ENCODE measurements around the gene HMCN1.

The HMCN1 gene

GRCh38 chr1:185721553-185721952 is 12.6 kb upstream of the HMCN1 start:
- no peak for DNase-seq
- TF ChIP-seq POLR2A (IDR thresholded peaks at IDR 0.05; ENCODE audit: low read length): no peak
- no peak for TF ChIP-seq GATA1 (IDR thresholded peaks at IDR 0.05; ENCODE audit: low read depth, low read length)

- TF ChIP-seq POLR2A (IDR thresholded peaks at IDR 0.05; ENCODE audit: low read length) (no peak), GATA1 (IDR thresholded peaks at IDR 0.05; ENCODE audit: low read depth, low read length) (no peak)
- DNase-seq: no peak
These were observed 12.1 kb upstream of the HMCN1 start for GRCh38 chr1:185722098-185722497.

DNA sequence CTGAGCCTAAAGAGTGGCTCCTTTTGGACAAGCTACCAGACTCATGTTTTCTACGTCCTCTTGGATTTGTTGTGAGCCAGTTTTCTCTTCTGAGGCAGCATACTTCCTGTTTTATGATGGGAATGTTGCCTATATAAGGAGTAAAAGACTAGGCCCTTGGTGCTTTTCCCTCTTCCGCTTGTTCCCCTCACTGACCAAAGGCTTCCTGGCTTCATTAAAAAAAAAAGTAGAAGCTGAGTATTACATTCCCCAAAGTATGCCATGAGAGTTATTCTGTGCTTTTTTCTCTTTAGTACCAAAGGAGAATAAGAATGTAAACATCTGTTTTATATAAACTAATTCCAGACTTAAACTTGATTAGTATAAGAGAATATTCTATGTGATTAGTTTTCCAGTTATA is 6.5 kb upstream of the HMCN1 start:
- no peak for TF ChIP-seq GATA1 (IDR thresholded peaks at IDR 0.05; ENCODE audit: low read depth, low read length)
- TF ChIP-seq POLR2A (IDR thresholded peaks at IDR 0.05; ENCODE audit: low read length): no peak
- DNase-seq: no peak

DNA sequence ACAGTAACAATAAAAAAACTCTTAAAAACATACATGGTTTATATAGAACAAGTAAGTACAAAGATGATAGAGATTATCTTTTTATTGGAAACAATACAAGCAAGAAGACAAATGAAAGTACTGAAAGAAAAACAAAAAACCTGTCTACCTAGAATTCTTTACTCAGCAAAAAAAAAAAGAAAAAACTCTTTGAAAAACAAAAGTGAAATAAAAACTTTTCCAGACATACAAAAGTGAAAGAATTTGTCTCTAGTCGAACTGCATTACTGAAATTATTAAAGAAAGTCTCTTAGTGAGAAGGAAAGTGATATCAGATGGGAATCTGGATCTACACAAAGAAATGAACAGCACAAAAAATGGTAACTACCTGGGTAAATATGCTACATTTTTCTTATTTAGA is 2.7 kb upstream of the HMCN1 start:
- no peak for DNase-seq
- TF ChIP-seq GATA1 (IDR thresholded peaks at IDR 0.05; ENCODE audit: low read depth, low read length) (no peak), POLR2A (IDR thresholded peaks at IDR 0.05; ENCODE audit: low read length) (no peak)

DNA sequence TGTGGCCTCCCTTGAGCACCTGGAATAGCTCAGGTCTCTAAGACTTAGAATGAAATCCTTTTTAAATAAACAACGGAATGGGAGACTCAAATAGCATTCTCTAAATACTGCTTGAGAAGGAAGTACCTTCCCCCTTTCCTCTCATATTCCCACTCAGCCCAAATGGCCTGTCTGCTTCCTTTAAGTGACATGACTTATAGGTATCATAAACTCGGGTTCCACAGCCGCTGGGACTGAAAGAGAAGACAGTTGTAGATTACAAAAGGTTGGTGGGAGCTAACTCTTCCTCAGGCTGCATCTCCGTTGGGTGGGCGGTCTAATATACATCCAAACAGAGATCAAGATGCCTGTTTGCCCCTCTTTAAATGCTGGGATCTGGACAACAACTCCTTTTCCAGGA is 1.2 kb upstream of the HMCN1 start:
- DNase-seq: no peak
- TF ChIP-seq POLR2A (IDR thresholded peaks at IDR 0.05; ENCODE audit: low read length): no peak
- TF ChIP-seq GATA1 (IDR thresholded peaks at IDR 0.05; ENCODE audit: low read depth, low read length): no peak

DNA sequence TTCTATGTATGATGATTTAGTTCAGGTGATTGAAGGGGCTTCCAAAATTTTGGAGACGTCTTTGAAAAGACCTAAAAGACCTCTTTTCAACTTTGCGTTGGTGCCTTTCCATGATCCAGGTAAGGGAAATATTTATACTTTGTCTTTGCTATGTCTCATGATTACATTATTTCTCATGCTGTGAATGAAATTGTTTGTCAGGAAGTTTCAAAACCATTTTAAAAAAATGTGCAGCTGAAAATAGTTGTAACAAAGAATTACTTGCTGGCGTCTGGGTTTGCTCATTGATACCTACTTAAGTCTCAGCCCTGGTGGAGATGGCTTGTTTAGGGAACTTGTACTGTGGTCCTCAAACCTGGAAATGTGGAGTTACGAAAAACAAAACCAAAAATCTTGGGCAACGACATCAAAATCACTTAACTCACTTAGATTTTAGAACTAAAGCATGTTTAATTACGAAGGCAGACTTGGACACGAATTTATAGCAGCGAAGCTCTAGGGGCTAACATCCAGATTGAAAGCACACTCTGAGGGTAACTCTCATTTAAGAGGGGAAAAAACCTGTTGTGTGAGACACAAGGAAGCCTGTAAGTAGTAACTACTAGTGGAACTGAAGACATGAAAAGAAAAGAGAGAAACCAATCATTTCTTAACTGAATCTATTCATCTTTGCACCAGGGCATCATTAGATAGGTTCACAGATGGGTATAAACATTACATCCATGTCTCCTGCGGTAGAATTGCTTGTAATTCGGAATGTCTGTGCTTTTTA is 924 bp downstream of the HMCN1 start:
- no peak for TF ChIP-seq GATA1 (IDR thresholded peaks at IDR 0.05; ENCODE audit: low read depth, low read length)
- no peak for TF ChIP-seq POLR2A (IDR thresholded peaks at IDR 0.05; ENCODE audit: low read length)
- no peak for DNase-seq

DNA sequence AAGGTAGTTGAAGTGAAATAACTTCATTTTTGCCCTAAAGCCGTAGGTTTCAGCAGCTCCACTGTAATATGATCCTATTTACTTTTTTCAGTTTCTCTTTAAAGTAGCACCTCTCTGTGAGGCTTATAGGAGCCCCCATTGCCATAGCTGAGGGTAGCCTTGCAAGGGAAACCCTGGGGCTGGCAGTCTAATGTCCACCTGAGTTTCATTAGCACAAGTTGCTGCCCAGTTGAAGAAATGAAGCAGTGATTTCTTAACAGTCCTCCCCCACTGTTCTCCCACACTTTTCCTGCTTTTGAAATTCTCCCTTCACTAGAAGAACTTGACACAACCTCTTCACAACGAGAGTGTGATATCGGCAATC is 1.5 kb downstream of the HMCN1 start:
- no peak for DNase-seq
- no peak for TF ChIP-seq GATA1 (IDR thresholded peaks at IDR 0.05; ENCODE audit: low read depth, low read length)
- TF ChIP-seq POLR2A (IDR thresholded peaks at IDR 0.05; ENCODE audit: low read length): no peak

GRCh38 chr1:185739967-185740366 is 5.8 kb downstream of the HMCN1 start:
- TF ChIP-seq POLR2A (IDR thresholded peaks at IDR 0.05; ENCODE audit: low read length) (no peak), GATA1 (IDR thresholded peaks at IDR 0.05; ENCODE audit: low read depth, low read length) (no peak)
- DNase-seq: no peak

GRCh38 chr1:185741551-185741950 is 7.4 kb downstream of the HMCN1 start:
- TF ChIP-seq POLR2A (IDR thresholded peaks at IDR 0.05; ENCODE audit: low read length) (no peak), GATA1 (IDR thresholded peaks at IDR 0.05; ENCODE audit: low read depth, low read length) (no peak)
- DNase-seq: no peak

DNA sequence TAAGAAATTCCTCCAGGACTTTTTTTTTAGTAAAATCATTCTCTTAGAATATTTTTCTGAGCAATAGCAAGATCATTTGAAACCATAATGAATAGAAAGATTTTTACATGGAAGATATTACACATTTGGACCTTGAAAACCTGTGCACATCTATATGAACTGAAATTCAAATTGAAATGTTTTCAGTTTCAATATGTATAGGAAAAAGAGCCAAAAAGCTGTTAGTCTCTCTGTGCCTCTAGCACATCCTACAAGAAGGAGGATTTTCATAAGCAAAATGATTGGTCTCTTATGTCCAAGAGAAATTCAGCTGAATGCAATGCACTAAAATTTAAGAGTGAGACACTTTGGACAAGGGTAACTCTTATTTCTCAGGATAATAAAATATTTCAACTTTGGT is 8.2 kb downstream of the HMCN1 start:
- TF ChIP-seq GATA1 (IDR thresholded peaks at IDR 0.05; ENCODE audit: low read depth, low read length) (no peak), POLR2A (IDR thresholded peaks at IDR 0.05; ENCODE audit: low read length) (no peak)
- no peak for DNase-seq

- TF ChIP-seq POLR2A (IDR thresholded peaks at IDR 0.05; ENCODE audit: low read length) (no peak), GATA1 (IDR thresholded peaks at IDR 0.05; ENCODE audit: low read depth, low read length) (no peak)
- no peak for DNase-seq
These were observed 11.0 kb downstream of the HMCN1 start for GRCh38 chr1:185745165-185745564.

DNA sequence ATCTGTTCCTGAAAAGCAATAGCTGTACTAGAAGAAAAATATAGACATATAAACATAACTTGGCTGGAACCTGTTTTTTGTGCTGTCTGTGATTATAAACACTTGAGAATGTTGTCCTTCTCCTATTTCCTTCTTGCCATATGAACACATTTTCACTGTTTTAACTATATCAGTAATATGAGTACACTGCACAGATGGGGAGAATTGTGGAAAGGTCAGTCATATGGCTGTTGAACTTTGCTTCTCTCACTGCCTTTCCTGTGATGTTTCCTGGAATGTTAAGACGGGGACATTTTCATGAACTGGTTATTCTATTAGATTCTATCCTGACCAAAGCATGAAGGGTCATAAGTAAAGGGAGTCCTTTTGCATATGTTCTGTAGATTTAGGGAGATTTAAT is 24.9 kb downstream of the HMCN1 start:
- TF ChIP-seq POLR2A (IDR thresholded peaks at IDR 0.05; ENCODE audit: low read length) (no peak), GATA1 (IDR thresholded peaks at IDR 0.05; ENCODE audit: low read depth, low read length) (no peak)
- no peak for DNase-seq

- DNase-seq: no peak
- TF ChIP-seq GATA1 (IDR thresholded peaks at IDR 0.05; ENCODE audit: low read depth, low read length) (no peak), POLR2A (IDR thresholded peaks at IDR 0.05; ENCODE audit: low read length) (no peak)
These were observed 27.6 kb downstream of the HMCN1 start for GRCh38 chr1:185761841-185762240.

- no peak for TF ChIP-seq GATA1 (IDR thresholded peaks at IDR 0.05; ENCODE audit: low read depth, low read length)
- no peak for TF ChIP-seq POLR2A (IDR thresholded peaks at IDR 0.05; ENCODE audit: low read length)
These were observed 33.4 kb downstream of the HMCN1 start for GRCh38 chr1:185767508-185768120.

DNA sequence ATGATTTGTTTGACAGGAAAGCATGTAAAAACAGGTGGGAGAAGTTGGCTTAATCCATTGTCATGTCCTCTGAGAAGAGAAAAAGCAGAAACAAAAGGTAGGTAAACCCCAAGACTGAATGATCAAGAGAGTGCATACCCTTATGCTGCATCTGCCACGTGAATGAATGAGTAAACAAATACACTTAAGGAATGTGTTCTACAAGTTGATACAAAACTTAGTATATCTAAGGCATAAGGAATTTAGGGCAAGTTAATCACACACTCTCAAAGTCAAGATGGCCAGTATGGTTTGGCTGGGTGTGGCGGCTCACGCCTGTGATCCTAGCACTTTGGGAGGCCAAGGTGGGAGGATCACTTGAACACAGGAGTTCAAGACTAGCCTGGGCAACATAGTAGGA is 34.2 kb downstream of the HMCN1 start:
- TF ChIP-seq POLR2A (IDR thresholded peaks at IDR 0.05; ENCODE audit: low read length) (no peak), GATA1 (IDR thresholded peaks at IDR 0.05; ENCODE audit: low read depth, low read length) (no peak)
- DNase-seq: no peak

More at GRCh38 chr1:185767508-185768120, 33.4 kb downstream of the HMCN1 start:
- no peak for DNase-seq
